SK-N-SH treated with all-trans-retinoic acid at 6 μM for 48 hours (cell line): ENCODE measurements around the gene RIMBP2.

ENCODE experiments used
- ATAC-seq: fragments of 200-7000 bp; cut with Tn5 transposase; 3 replicates; pipeline ENCODE4 v1.9.1; 2020; ENCODE audit warnings: mild to moderate bottlenecking, moderate library complexity
- ARNTL ChIP-seq: fragments of 450-650 bp; formaldehyde crosslinking; IDR thresholded peaks from 2 replicates; pipeline ENCODE4 v1.5.0; 2020; ENCODE audit warnings: low read depth, mild to moderate bottlenecking, moderate library complexity, borderline replicate concordance
- BACH2 ChIP-seq: fragments of 250-450 bp; sonication (Bioruptor Pico); IDR thresholded peaks from 2 replicates; pipeline ENCODE4 v1.9.0; 2021; ENCODE audit warnings: mild to moderate bottlenecking, borderline replicate concordance
- CSDC2 ChIP-seq: fragments of 250-450 bp; sonication (Bioruptor Pico); IDR thresholded peaks from 2 replicates; pipeline ENCODE4 v1.5.0; 2020; ENCODE audit warnings: mild to moderate bottlenecking, moderate library complexity
- CSRNP3 ChIP-seq: fragments of 250-450 bp; sonication (Bioruptor Pico); IDR thresholded peaks from 2 replicates; pipeline ENCODE4 v1.5.1; 2021; ENCODE audit warnings: mild to moderate bottlenecking, moderate library complexity
- ESRRG ChIP-seq: fragments of 250-450 bp; sonication (Bioruptor Pico); IDR thresholded peaks from 2 replicates; pipeline ENCODE4 v1.6.1; 2021; ENCODE audit warnings: mild to moderate bottlenecking
- OSR1 ChIP-seq: fragments of 250-450 bp; sonication (Bioruptor Pico); IDR thresholded peaks from 2 replicates; pipeline ENCODE4 v1.8.0; 2022; ENCODE audit warnings: moderate library complexity, mild to moderate bottlenecking, inconsistent platforms
- POU6F1 ChIP-seq: fragments of 250-450 bp; sonication (Bioruptor Pico); IDR thresholded peaks from 2 replicates; pipeline ENCODE4 v1.8.0; 2021; ENCODE audit warnings: low read depth, mild to moderate bottlenecking, moderate library complexity, borderline replicate concordance
- PPARA ChIP-seq: fragments of 250-450 bp; sonication (Bioruptor Pico); IDR thresholded peaks from 2 replicates; pipeline ENCODE4 v1.5.0; 2020; ENCODE audit warnings: mild to moderate bottlenecking, borderline replicate concordance
- RARB ChIP-seq: fragments of 250-450 bp; sonication (Bioruptor Pico); IDR thresholded peaks from 2 replicates; pipeline ENCODE4 v1.8.0; 2021; ENCODE audit warnings: mild to moderate bottlenecking, moderate library complexity
- SNAI2 ChIP-seq: fragments of 250-450 bp; sonication (Bioruptor Pico); IDR thresholded peaks from 2 replicates; pipeline ENCODE4 v1.5.0; 2020; ENCODE audit warnings: mild to moderate bottlenecking, moderate library complexity
- TCF4 ChIP-seq: fragments of 250-450 bp; sonication (Bioruptor Pico); IDR thresholded peaks from 2 replicates; pipeline ENCODE4 v1.8.0; 2021; ENCODE audit warnings: mild to moderate bottlenecking, moderate library complexity, borderline replicate concordance
- ZC3H10 ChIP-seq: fragments of 250-450 bp; sonication (Bioruptor Pico); IDR thresholded peaks from 2 replicates; pipeline ENCODE4 v1.5.1; 2021; ENCODE audit warnings: mild to moderate bottlenecking, moderate library complexity
- ZFP3 ChIP-seq: fragments of 250-450 bp; sonication (Bioruptor Pico); IDR thresholded peaks from 2 replicates; pipeline ENCODE4 v1.5.0; 2020; ENCODE audit warnings: mild to moderate bottlenecking, moderate library complexity
- ZFP30 ChIP-seq: fragments of 450-650 bp; formaldehyde crosslinking; IDR thresholded peaks from 2 replicates; pipeline ENCODE4 v1.5.0; 2022; ENCODE audit warnings: mild to moderate bottlenecking, moderate library complexity
- ZNF565 ChIP-seq: fragments of 450-650 bp; formaldehyde crosslinking; conservative IDR thresholded peaks from 2 replicates; pipeline ENCODE4 v1.5.0; 2020; ENCODE audit warnings: low read depth, mild to moderate bottlenecking, moderate library complexity
- ZNF70 ChIP-seq: fragments of 450-650 bp; formaldehyde crosslinking; IDR thresholded peaks from 2 replicates; pipeline ENCODE4 v1.5.0; 2020; ENCODE audit warnings: mild to moderate bottlenecking, moderate library complexity
- ZNF8 ChIP-seq: fragments of 450-650 bp; formaldehyde crosslinking; IDR thresholded peaks from 2 replicates; pipeline ENCODE4 v1.5.0; 2020; ENCODE audit warnings: mild to moderate bottlenecking, moderate library complexity
- TF ChIP-seq, protein P1 (sequence below): fragments of 250-450 bp; sonication (Bioruptor Pico); IDR thresholded peaks from 2 replicates; pipeline ENCODE4 v1.5.1; 2020; ENCODE audit warnings: low read depth, mild to moderate bottlenecking, moderate library complexity
- TF ChIP-seq, protein P2 (sequence below): fragments of 250-450 bp; sonication (Bioruptor Pico); IDR thresholded peaks from 2 replicates; pipeline ENCODE4 v1.5.0; 2020; ENCODE audit warnings: mild to moderate bottlenecking, moderate library complexity

Gene RIMBP2

DNA sequence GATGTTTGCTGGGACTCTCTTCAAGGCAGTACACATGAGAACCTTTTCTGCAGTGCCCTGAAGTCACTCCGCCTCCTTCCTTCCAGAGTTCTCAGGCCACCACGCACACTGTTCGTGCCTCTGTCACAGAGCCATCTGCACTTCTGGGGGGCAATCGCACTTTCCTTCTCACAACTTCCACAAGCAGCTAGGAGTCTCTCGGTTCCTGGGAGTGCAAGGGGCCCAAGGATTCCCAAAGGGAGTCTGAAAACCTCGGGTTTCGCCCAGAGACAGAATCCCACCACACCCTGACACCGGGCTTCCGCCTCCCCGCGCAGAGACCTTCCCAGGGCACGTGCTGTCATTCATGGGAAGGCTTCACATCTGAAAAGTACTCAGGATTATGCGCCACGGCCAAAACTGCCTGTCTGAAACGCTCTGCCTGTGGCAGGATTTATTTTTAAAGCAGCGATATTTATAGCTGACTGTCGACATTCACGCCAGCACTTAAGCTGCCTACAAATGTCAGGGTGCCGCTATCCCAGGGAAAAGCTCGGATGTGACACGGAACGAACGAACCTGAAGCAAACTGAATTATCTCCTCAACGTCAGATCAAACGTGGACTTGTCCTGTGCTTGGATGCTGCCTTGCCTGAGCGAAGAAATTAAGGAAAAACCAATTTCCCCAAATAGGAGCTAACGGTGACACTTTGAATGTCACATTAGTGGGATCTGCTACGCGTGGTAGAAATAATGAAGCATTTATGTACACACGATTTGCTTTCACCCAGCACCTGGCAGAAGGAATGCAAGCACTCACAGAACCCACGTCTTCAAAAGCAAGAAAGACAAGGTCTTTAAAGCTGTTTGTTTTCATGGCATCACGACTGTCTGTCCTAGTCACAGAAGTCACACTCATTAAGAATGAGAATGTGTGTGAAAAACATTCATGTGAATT, 224.4 kb downstream of the RIMBP2 start:
- no peak for ATAC-seq
- no peak for TF ChIP-seq ZNF8
- TF ChIP-seq BACH2 (CRISPR knock-in tag): no peak
- TF ChIP-seq PPARA (CRISPR knock-in tag): no peak
- no peak for TF ChIP-seq OSR1 (CRISPR knock-in tag)
- TF ChIP-seq, protein P1, sequence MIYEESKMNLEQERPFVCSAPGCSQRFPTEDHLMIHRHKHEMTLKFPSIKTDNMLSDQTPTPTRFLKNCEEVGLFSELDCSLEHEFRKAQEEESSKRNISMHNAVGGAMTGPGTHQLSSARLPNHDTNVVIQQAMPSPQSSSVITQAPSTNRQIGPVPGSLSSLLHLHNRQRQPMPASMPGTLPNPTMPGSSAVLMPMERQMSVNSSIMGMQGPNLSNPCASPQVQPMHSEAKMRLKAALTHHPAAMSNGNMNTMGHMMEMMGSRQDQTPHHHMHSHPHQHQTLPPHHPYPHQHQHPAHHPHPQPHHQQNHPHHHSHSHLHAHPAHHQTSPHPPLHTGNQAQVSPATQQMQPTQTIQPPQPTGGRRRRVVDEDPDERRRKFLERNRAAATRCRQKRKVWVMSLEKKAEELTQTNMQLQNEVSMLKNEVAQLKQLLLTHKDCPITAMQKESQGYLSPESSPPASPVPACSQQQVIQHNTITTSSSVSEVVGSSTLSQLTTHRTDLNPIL (CRISPR knock-in tag): no peak
- no peak for TF ChIP-seq POU6F1 (CRISPR knock-in tag)
- TF ChIP-seq, protein P2, sequence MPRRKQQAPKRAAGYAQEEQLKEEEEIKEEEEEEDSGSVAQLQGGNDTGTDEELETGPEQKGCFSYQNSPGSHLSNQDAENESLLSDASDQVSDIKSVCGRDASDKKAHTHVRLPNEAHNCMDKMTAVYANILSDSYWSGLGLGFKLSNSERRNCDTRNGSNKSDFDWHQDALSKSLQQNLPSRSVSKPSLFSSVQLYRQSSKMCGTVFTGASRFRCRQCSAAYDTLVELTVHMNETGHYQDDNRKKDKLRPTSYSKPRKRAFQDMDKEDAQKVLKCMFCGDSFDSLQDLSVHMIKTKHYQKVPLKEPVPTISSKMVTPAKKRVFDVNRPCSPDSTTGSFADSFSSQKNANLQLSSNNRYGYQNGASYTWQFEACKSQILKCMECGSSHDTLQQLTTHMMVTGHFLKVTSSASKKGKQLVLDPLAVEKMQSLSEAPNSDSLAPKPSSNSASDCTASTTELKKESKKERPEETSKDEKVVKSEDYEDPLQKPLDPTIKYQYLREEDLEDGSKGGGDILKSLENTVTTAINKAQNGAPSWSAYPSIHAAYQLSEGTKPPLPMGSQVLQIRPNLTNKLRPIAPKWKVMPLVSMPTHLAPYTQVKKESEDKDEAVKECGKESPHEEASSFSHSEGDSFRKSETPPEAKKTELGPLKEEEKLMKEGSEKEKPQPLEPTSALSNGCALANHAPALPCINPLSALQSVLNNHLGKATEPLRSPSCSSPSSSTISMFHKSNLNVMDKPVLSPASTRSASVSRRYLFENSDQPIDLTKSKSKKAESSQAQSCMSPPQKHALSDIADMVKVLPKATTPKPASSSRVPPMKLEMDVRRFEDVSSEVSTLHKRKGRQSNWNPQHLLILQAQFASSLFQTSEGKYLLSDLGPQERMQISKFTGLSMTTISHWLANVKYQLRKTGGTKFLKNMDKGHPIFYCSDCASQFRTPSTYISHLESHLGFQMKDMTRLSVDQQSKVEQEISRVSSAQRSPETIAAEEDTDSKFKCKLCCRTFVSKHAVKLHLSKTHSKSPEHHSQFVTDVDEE (CRISPR knock-in tag): no peak
- TF ChIP-seq ZFP30: no peak
- TF ChIP-seq ZFP3: no peak
- TF ChIP-seq ESRRG (CRISPR knock-in tag): no peak
- TF ChIP-seq RARB (CRISPR knock-in tag): no peak
- TF ChIP-seq ARNTL (CRISPR knock-in tag): no peak
- TF ChIP-seq ZNF565 (CRISPR knock-in tag): no peak
- TF ChIP-seq SNAI2 (CRISPR knock-in tag): no peak
- no peak for TF ChIP-seq ZNF70 (CRISPR knock-in tag)

GRCh38 chr12:130490674-130491073, 225.4 kb downstream of the RIMBP2 start:
- ATAC-seq: no peak

More at GRCh38 chr12:130490674-130491073, 225.4 kb downstream of the RIMBP2 start:
- TF ChIP-seq CSDC2 (CRISPR knock-in tag): no peak
- TF ChIP-seq ZFP3: no peak
- TF ChIP-seq POU6F1 (CRISPR knock-in tag): no peak
- TF ChIP-seq OSR1 (CRISPR knock-in tag): no peak
- TF ChIP-seq RARB (CRISPR knock-in tag): no peak
- no peak for TF ChIP-seq SNAI2 (CRISPR knock-in tag)
- TF ChIP-seq ZC3H10 (CRISPR knock-in tag): no peak
- TF ChIP-seq ARNTL (CRISPR knock-in tag): no peak
- TF ChIP-seq, protein P2 (CRISPR knock-in tag): no peak
- TF ChIP-seq CSRNP3 (CRISPR knock-in tag): no peak
- TF ChIP-seq ZFP30: no peak
- TF ChIP-seq ZNF565 (CRISPR knock-in tag): no peak
- no peak for TF ChIP-seq TCF4 (CRISPR knock-in tag)
- no peak for TF ChIP-seq ESRRG (CRISPR knock-in tag)
- TF ChIP-seq ZNF70 (CRISPR knock-in tag): no peak
